ENCODE data around the gene OR4A16. TPM values are rescaled to one million over a fixed set of nuclear protein-coding genes. Genes with fewer than 3 reads are reported as not detected.

OR4A16 gene, protein sequence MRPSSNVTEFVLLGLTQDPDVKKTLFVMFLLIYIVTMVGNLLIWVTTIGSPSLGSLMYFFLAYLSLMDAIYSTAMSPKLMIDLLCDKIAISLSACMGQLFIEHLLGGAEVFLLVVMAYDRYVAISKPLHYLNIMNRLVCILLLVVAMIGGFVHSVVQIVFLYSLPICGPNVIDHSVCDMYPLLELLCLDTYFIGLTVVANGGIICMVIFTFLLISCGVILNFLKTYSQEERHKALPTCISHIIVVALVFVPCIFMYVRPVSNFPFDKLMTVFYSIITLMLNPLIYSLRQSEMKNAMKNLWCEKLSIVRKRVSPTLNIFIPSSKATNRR
- not detected in 2 replicates for total RNA-seq

DNA sequence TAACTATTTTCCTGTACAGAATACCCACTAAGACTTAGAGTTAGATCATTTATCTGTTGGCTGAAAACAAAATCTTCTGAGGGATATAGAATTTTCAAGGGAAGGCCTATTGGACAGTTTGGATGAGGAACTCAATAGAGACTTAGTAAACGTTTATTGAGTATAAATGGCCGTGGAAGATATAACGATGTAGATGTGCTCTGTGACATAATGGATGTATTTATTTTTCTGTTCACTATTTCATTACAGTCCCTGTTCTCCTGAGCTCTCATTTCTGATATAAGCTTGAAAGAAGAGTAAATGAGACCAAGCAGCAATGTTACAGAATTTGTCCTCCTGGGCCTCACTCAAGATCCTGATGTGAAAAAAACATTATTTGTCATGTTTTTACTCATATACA lies at the start of gene OR4A16:
TSS of gene OR4A16 (plus strand) at position 301 of the 400 bp plus-strand sequence. CDS start at position 301, 0 bp downstream.

DNA sequence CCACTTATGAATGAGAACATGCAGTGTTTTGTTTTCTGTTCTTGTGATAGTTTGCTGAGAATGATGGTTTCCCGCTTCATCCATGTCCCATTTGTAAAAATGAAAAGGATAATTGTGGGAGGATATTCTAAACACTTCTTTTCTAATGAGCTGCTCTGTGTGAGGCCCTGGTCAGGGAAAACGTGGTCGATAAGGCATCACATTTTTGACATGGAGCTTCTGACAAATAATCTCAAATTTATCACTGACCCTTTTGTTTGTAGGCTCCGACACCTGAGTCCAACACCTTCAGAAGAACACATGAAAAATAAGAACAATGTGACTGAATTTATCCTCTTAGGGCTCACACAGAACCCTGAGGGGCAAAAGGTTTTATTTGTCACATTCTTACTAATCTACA lies 24.7 kb downstream of the OR4A16 start, which contains the start of gene OR4A15:
TSS of gene OR4A15 (plus strand) at position 301 of the 400 bp plus-strand sequence. CDS start at position 301, 0 bp downstream.

Other genes starting within 250 kb of the OR4A16 start
- gene TRIM48, start 81.0 kb upstream of the OR4A16 start, total RNA-seq, result not detected in 2 replicates
- gene OR4A15, start 24.8 kb downstream of the OR4A16 start, total RNA-seq, result not detected in 2 replicates
- not detected in 2 replicates for gene OR4C15, start 211.3 kb downstream of the OR4A16 start, total RNA-seq
- not detected in 2 replicates for gene OR4C16, start 228.9 kb downstream of the OR4A16 start, total RNA-seq

Data from endothelial cell of coronary artery (primary cell).